Heart left ventricle (tissue), 13 donors: ENCODE measurements around the gene LPAR3.

ENCODE experiments used
- POLR2A ChIP-seq, 2 donors: fragments of 450-650 bp; IDR thresholded peaks; one replicate each; pipeline ENCODE4 v1.6.1; 2017; ENCODE audit warnings: antibody characterized with exemption in 2 of 2, mild to moderate bottlenecking in 2 of 2, moderate library complexity in 2 of 2
- TF ChIP-seq, protein P1 (sequence below), 12 donors: fragments of 200-600 bp; sonication (generic) in 4 of 12; IDR thresholded peaks; one replicate each; pipeline versions ENCODE4 v1.5.0 to v1.8.0; 2018 to 2022; ENCODE audit warnings: antibody characterized with exemption in 12 of 12, mild to moderate bottlenecking in 5 of 12
- donor health status: ischemic (EF 13 %, LVEDD 7.1; RV severe dilation, severe dysfunction).
- donor health status: DM: no; HTN: yes; CAD: no.
- donor health status: DM: no; HTN: no; CAD: no.
- donor health status: ischemic (EF 25% LVEDD 6.9; RV normal size, moderate dysfunction).
- donor health status: ischemic (EF 25% LVEDD 5.7; RV mildly dilated, moderate dysfunction).
- donor health status: ischemic (EF 35%, LVEDD 5.7; RV mildly dilated, moderate dysfunction).
- donor health status: nonischemic (EF 11% LVEDD 7.7; RV severe dilation, severe dysfunction).
- donor health status: DM: yes; HTN: yes; CAD: no.
- donor health status: PGD.
- donor health status: ischemic (EF 29% LVEDD 5.4; RV normal size, mild dysfunction).
- donor health status: nonischemic (EF 23%, LVEDD 6.1; RV moderate dilation, normal function).

- TF ChIP-seq, protein P1, sequence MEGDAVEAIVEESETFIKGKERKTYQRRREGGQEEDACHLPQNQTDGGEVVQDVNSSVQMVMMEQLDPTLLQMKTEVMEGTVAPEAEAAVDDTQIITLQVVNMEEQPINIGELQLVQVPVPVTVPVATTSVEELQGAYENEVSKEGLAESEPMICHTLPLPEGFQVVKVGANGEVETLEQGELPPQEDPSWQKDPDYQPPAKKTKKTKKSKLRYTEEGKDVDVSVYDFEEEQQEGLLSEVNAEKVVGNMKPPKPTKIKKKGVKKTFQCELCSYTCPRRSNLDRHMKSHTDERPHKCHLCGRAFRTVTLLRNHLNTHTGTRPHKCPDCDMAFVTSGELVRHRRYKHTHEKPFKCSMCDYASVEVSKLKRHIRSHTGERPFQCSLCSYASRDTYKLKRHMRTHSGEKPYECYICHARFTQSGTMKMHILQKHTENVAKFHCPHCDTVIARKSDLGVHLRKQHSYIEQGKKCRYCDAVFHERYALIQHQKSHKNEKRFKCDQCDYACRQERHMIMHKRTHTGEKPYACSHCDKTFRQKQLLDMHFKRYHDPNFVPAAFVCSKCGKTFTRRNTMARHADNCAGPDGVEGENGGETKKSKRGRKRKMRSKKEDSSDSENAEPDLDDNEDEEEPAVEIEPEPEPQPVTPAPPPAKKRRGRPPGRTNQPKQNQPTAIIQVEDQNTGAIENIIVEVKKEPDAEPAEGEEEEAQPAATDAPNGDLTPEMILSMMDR (IDR thresholded peaks at IDR 0.05) = peak; percentile 82 to 96 (median 94)
- no peak for TF ChIP-seq POLR2A (IDR thresholded peaks at IDR 0.05)
Measured at GRCh38 chr1:84772428-84772943, 120.5 kb downstream of the LPAR3 start.
